AG04449 (cell line): ENCODE data around the gene ATXN2.
A peak's percentile ranks its signal among the peaks of the same experiment; 100 is the strongest.

Source experiments
- CTCF ChIA-PET: fragments of 350-600 bp; formaldehyde crosslinking; extraction: SDS; loops from one replicate; lab custom pipeline; 2021; ENCODE audit warnings: antibody characterized with exemption; lab: Yijun Ruan, JAX
- POLR2A ChIA-PET: fragments of 400-600, 350-600 bp; formaldehyde crosslinking; extraction: SDS; loops from one replicate; lab custom pipeline; 2020; ENCODE audit warnings: antibody characterized with exemption, inconsistent platforms; lab: Yijun Ruan, JAX
- DNase-seq: peaks from one replicate; pipeline ENCODE4 v3.0.0-alpha.2; 2010; ENCODE audit warnings: low read depth, low spot score
- H3K4me3 ChIP-seq: 2 replicates; pipeline ENCODE4 v1.5.1; 2011; ENCODE audit warnings: low read depth, mild to moderate bottlenecking, control low read depth, low read length
- TF ChIP-seq, protein P1 (sequence below): IDR thresholded peaks from one replicate; pipeline ENCODE4 v1.5.1; 2011; ENCODE audit warnings: mild to moderate bottlenecking, moderate library complexity, low read length, control low read depth, inconsistent platforms; ENCODE audit not compliant: insufficient read depth; ENCODE audit errors: missing control alignments

ATXN2 gene

DNA sequence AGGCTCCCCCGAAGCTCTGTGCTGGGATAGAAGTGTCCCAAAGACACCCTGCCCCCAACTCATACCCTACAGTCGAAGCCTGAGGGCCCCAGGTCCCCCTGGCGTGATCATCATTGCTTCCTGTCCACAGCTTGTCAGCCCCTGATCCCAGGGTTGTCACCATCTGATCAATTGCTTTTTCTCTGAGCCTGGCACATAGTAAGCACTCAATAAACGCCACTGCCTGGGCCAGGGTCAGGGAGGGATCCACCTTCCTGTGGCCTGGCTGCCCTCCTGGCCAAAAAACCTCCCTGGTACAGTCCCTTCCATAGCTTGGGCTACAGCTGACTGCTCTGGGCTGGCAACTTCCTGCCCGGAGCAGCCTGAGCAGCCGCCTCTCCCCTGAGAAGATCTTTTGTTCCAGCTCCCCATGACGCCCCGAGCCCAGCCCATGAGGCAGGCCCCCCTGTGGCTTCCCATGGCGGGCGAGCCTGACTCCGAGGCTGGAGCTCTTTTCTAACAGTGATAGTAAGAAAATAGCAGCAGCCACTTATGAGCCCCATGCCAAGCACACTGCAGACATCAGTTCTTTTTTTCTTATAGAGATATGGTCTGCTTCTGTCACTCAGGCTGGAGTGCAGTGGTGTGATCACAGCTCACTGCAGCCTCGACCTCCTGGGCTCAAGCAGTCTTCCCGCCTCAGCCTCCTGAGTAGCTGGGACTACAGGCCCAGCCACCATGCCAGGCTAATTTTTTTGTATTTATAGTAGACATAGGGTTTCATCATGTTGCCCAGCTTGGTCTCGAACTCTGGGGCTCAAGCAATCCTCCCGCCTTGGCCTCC, 186.9 kb downstream of the ATXN2 start:
- CTCF ChIA-PET = interaction anchor here (5.0 to 25.8 kb wide), 2 partner anchors 15 to 35 kb away, joined by 56 to 899 read pairs; no protein-coding TSS in a partner anchor
- no peak for DNase-seq
- POLR2A ChIA-PET = interaction anchor here (1.2 kb wide), 1 partner anchor 22 kb away, joined by 4 read pairs; no protein-coding TSS in a partner anchor
- H3K4me3 ChIP-seq = no peak overlapping the region
- TF ChIP-seq, protein P1, sequence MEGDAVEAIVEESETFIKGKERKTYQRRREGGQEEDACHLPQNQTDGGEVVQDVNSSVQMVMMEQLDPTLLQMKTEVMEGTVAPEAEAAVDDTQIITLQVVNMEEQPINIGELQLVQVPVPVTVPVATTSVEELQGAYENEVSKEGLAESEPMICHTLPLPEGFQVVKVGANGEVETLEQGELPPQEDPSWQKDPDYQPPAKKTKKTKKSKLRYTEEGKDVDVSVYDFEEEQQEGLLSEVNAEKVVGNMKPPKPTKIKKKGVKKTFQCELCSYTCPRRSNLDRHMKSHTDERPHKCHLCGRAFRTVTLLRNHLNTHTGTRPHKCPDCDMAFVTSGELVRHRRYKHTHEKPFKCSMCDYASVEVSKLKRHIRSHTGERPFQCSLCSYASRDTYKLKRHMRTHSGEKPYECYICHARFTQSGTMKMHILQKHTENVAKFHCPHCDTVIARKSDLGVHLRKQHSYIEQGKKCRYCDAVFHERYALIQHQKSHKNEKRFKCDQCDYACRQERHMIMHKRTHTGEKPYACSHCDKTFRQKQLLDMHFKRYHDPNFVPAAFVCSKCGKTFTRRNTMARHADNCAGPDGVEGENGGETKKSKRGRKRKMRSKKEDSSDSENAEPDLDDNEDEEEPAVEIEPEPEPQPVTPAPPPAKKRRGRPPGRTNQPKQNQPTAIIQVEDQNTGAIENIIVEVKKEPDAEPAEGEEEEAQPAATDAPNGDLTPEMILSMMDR = no peak

DNA sequence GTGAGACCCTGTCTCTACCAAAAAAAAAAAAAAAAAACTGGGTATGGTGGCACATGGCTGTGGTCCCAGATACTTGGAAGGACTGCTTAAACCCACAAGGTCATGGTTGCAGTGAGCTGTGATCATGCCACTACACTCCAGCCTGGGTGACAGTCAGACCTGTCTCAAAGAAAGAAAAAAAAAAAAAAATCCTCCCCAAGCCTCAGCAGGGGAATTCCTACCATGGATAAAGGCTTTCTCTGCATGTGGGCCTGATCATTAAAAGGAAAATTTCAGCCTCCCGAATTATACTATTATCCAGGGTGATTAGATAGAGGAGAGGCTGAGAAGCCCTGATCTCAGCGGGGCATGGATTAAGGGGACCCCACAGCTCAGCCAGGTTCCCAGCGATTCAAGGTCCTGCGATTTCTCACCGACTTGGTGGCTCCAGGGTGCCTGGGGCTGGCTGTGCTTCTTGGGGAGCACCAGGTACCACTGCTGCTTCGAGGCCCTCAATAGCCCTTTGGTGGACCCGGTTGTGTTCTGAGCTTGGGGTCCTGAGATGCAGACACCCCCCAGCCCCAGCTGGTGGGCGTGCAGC, 187.8 kb downstream of the ATXN2 start:
- POLR2A ChIA-PET = interaction anchor here (1.2 kb wide), 1 partner anchor 23 kb away, joined by 4 read pairs; no protein-coding TSS in a partner anchor
- TF ChIP-seq, protein P1 = no peak
- CTCF ChIA-PET = interaction anchor here (5.0 to 25.8 kb wide), 2 partner anchors 14 to 36 kb away, joined by 56 to 899 read pairs; no protein-coding TSS in a partner anchor
- DNase-seq = no peak
- H3K4me3 ChIP-seq = no peak overlapping the region

DNA sequence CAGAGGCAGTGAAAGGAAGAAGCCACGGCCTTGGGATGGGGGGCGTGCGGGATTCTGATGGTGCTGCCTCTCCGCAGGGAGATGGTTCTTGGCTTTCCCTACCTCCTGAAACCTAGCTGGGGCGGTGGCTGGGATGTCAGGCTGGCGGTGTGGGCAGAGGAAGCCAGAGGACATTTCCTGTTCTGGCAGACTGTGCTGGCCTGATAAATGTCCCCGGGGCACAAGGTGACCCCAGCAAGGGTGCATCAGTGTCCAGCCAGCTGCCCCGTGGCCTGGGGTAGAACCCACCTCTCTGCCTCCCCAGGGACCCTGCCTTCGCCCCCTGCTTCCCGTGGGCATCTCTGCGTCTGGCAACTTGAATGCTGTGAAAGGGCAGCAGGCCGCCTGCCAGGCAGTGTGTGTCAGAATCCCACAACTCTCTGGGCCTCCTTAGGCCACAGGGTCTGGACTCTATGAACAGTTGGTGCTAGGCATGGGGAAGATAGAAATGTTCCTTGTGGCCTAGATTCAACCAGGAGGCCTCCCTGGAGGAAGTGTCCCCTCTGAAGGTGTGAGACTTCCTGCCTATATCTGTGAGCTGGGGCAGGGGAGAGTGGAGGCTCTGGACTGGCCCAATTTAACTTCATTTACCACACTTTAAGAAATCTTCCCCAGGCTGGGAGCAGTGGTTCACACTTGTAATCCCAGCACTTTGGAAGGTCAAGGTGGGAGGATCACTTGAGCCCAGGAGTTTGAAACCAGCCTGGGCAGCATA, 188.5 kb downstream of the ATXN2 start:
- ChIA-PET CTCF (interaction anchor here (5.0 to 25.8 kb wide), 2 partner anchors 13 to 37 kb away, joined by 56 to 899 read pairs; no protein-coding TSS in a partner anchor), POLR2A (interaction anchor here (0.7 kb wide), 1 partner anchor 61 kb away, joined by 3 read pairs; no protein-coding TSS in a partner anchor)
- no peak for DNase-seq
- TF ChIP-seq, protein P1 = no peak
- no peak overlapping the region for H3K4me3 ChIP-seq

DNA sequence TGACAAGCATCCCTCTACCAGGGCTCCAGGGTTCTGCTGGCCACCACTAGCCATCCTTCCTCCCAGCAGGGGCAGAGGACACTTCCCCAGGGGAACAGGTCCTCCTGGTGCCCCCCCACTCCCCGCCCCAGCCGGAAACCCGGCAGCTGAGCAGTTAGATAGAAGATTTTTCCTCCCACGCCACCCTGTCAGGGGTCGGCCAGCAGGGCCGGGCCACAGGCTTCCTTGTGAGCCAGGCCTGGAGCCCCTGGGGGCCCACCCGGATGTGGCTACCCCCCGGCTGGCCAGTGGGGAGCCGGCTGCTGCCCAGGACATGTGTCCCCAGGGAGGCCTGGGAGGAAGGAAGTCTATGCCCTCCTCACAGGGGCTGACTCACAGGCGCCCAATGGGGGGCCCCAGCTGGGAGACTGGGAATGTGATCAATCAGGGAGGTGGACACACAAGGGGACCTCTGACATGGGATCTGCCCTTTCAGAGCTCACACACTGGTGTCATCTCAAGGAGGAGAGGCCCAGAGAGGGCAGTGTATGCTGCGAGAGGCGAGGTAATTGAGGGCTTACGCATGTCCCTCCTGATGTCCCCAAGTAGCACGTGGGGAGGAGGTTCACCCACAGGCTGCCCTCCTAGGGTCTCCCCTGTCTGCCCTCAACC, 189.2 kb downstream of the ATXN2 start:
- POLR2A ChIA-PET = interaction anchor here (0.6 to 0.7 kb wide), 2 partner anchors 10 to 62 kb away, joined by 3 to 4 read pairs; no protein-coding TSS in a partner anchor
- no peak for DNase-seq
- CTCF ChIA-PET = interaction anchor here (5.0 to 25.8 kb wide), 3 partner anchors 12 to 37 kb away, joined by 56 to 899 read pairs (median 58); no protein-coding TSS in a partner anchor
- TF ChIP-seq, protein P1 = no peak
- peak overlapping the region; percentile 38 for H3K4me3 ChIP-seq

DNA sequence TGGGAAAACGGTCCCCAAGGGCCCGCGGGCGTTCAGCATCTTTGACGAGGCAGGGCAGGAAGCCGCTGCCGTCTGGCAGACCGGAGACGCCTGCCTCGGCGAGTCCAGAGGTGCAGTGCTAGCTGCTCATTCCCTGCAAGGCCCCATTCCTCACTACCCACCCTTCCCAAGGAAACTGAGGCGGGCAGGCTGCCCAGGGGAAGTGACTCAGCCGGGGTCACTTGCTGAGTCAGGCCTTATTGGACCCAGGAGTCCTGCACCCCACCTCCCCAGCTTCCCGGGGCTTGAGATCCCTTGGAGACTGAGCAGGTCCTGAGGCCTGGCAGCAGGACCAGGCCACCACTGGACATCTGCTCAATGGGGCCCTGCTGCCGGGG, 189.7 kb downstream of the ATXN2 start:
- peak overlapping the region; percentile 38 for H3K4me3 ChIP-seq
- ChIA-PET POLR2A (interaction anchor here (0.6 kb wide), 1 partner anchor 11 kb away, joined by 4 read pairs; no protein-coding TSS in a partner anchor), CTCF (interaction anchor here (0.9 to 25.8 kb wide), 3 partner anchors 11 to 38 kb away, joined by 4 to 899 read pairs (median 58); no protein-coding TSS in a partner anchor)
- TF ChIP-seq, protein P1 = no peak
- DNase-seq = no peak
